ENCODE measurements around the gene ENPP1. TPM values are rescaled to one million over a fixed set of nuclear protein-coding genes. Genes with fewer than 3 reads are reported as not detected.

The ENPP1 gene
- total RNA-seq, 1 donor from 2014 or later: 32.4 TPM

- Mint-ChIP-seq H3K4me1 (ENCODE audit: unreplicated experiment) (no peaks in the 10 kb centered on the region), H3K9me3 (ENCODE audit: unreplicated experiment) (no peaks in the 10 kb centered on the region), H3K27ac (ENCODE audit: unreplicated experiment) (no peak overlapping the region), H3K4me3 (ENCODE audit: unreplicated experiment) (no peak overlapping the region), H3K27me3 (ENCODE audit: unreplicated experiment) (no peaks in the 10 kb centered on the region), H3K36me3 (ENCODE audit: low read depth, unreplicated experiment) (no peaks in the 10 kb centered on the region)
- no peak for DNase-seq (ENCODE audit: low spot score)
- no peak for TF ChIP-seq CTCF (IDR thresholded peaks at IDR 0.05; ENCODE audit: unreplicated experiment)
These were observed 24.1 kb downstream of the ENPP1 start for GRCh38 chr6:131831886-131832285.

GRCh38 chr6:131832363-131832762 lies 24.5 kb downstream of the ENPP1 start:
- H3K4me1 Mint-ChIP-seq (ENCODE audit: unreplicated experiment): no peaks in the 10 kb centered on the region
- no peaks in the 10 kb centered on the region for H3K9me3 Mint-ChIP-seq (ENCODE audit: unreplicated experiment)
- no peak for DNase-seq (ENCODE audit: low spot score)
- TF ChIP-seq CTCF (IDR thresholded peaks at IDR 0.05; ENCODE audit: unreplicated experiment): no peak
- no peaks in the 10 kb centered on the region for H3K27me3 Mint-ChIP-seq (ENCODE audit: unreplicated experiment)
- no peaks in the 10 kb centered on the region for H3K36me3 Mint-ChIP-seq (ENCODE audit: low read depth, unreplicated experiment)
- H3K27ac Mint-ChIP-seq (ENCODE audit: unreplicated experiment): no peak overlapping the region
- H3K4me3 Mint-ChIP-seq (ENCODE audit: unreplicated experiment): no peak overlapping the region

- no peaks in the 10 kb centered on the region for H3K36me3 Mint-ChIP-seq (ENCODE audit: low read depth, unreplicated experiment)
- no peak overlapping the region for H3K4me3 Mint-ChIP-seq (ENCODE audit: unreplicated experiment)
- peaks cover 1% of the 10 kb centered on the region for H3K27me3 Mint-ChIP-seq (ENCODE audit: unreplicated experiment)
- no peak for TF ChIP-seq CTCF (IDR thresholded peaks at IDR 0.05; ENCODE audit: unreplicated experiment)
- no peak for DNase-seq (ENCODE audit: low spot score)
- H3K4me1 Mint-ChIP-seq (ENCODE audit: unreplicated experiment): no peaks in the 10 kb centered on the region
- no peaks in the 10 kb centered on the region for H3K9me3 Mint-ChIP-seq (ENCODE audit: unreplicated experiment)
- H3K27ac Mint-ChIP-seq (ENCODE audit: unreplicated experiment): no peak overlapping the region
These were observed 30.2 kb downstream of the ENPP1 start for GRCh38 chr6:131838051-131838450.

- H3K27ac Mint-ChIP-seq (ENCODE audit: unreplicated experiment): no peak overlapping the region
- no peak for DNase-seq (ENCODE audit: low spot score)
- peaks cover 1% of the 10 kb centered on the region for H3K27me3 Mint-ChIP-seq (ENCODE audit: unreplicated experiment)
- H3K36me3 Mint-ChIP-seq (ENCODE audit: low read depth, unreplicated experiment): no peaks in the 10 kb centered on the region
- no peaks in the 10 kb centered on the region for H3K9me3 Mint-ChIP-seq (ENCODE audit: unreplicated experiment)
- no peak for TF ChIP-seq CTCF (IDR thresholded peaks at IDR 0.05; ENCODE audit: unreplicated experiment)
- no peaks in the 10 kb centered on the region for H3K4me1 Mint-ChIP-seq (ENCODE audit: unreplicated experiment)
- H3K4me3 Mint-ChIP-seq (ENCODE audit: unreplicated experiment): no peak overlapping the region
These were observed 31.6 kb downstream of the ENPP1 start for GRCh38 chr6:131839388-131839787.

GRCh38 chr6:131840441-131840840 lies 32.6 kb downstream of the ENPP1 start:
- H3K27me3 Mint-ChIP-seq (ENCODE audit: unreplicated experiment): peaks cover 1% of the 10 kb centered on the region
- H3K4me1 Mint-ChIP-seq (ENCODE audit: unreplicated experiment): no peaks in the 10 kb centered on the region
- H3K4me3 Mint-ChIP-seq (ENCODE audit: unreplicated experiment): no peak overlapping the region
- H3K27ac Mint-ChIP-seq (ENCODE audit: unreplicated experiment): no peak overlapping the region
- no peaks in the 10 kb centered on the region for H3K36me3 Mint-ChIP-seq (ENCODE audit: low read depth, unreplicated experiment)
- no peaks in the 10 kb centered on the region for H3K9me3 Mint-ChIP-seq (ENCODE audit: unreplicated experiment)
- no peak for DNase-seq (ENCODE audit: low spot score)
- no peak for TF ChIP-seq CTCF (IDR thresholded peaks at IDR 0.05; ENCODE audit: unreplicated experiment)
